Adrenal gland (tissue), 12 donors: ENCODE results near the gene CTPS2. TPM values are rescaled to one million over a fixed set of nuclear protein-coding genes. Genes with fewer than 3 reads are reported as not detected.
A peak's percentile ranks its signal among the peaks of the same experiment; 100 is the strongest.

ENCODE experiments used
- DNase-seq, 7 donors: peaks; one replicate each; pipeline ENCODE4 v3.0.0-alpha.2; 2019 to 2020
- H3K27ac ChIP-seq, 5 donors: fragments of 200-600 bp; sonication (generic) in 4 of 5; 1 replicate in 3 of 5; 2 replicates in 2 of 5; pipeline versions ENCODE4 v1.5.1 to v1.8.0; 2016 to 2020; ENCODE audit warnings: mild to moderate bottlenecking in 1 of 5
- H3K27me3 ChIP-seq: fragments of 200-600 bp; 2 replicates; pipeline ENCODE4 v1.8.0; 2021
- H3K36me3 ChIP-seq, 2 donors: fragments of 200-600 bp; replicated peaks in 1 of 2; 1 replicate in 1 of 2; 2 replicates in 1 of 2; pipeline versions ENCODE4 v1.5.1 to v1.8.0; 2018 to 2022
- H3K4me1 ChIP-seq, 2 donors: fragments of 200-600 bp; replicated peaks in 1 of 2; 1 replicate in 1 of 2; 2 replicates in 1 of 2; pipeline versions ENCODE4 v1.5.1 to v1.8.0; 2018 to 2021
- H3K4me3 ChIP-seq, 4 donors: fragments of 200-600 bp; sonication (generic) in 3 of 4; one replicate each; pipeline ENCODE4 v1.5.1; 2016 to 2018
- H3K9me3 ChIP-seq, 3 donors: fragments of 200-600 bp; sonication (generic) in 1 of 3; replicated peaks in 1 of 3; 1 replicate in 2 of 3; 2 replicates in 1 of 3; pipeline versions ENCODE4 v1.5.1 to v1.8.0; 2016 to 2021
- CTCF ChIP-seq, 6 experiments: fragments of 450-650 bp in 4 of 6; fragments of 200-600 bp in 2 of 6; sonication (generic) in 1 of 6; IDR thresholded peaks; 1 replicate in 5 of 6; 2 replicates in 1 of 6; pipeline versions ENCODE4 v1.5.1 to v1.8.0; 2016 to 2021; ENCODE audit warnings: antibody characterized with exemption in 6 of 6, mild to moderate bottlenecking in 2 of 6, moderate library complexity in 1 of 6
- POLR2A ChIP-seq, 2 donors: fragments of 450-650 bp; IDR thresholded peaks; one replicate each; pipeline ENCODE4 v1.6.1; 2017; ENCODE audit warnings: antibody characterized with exemption in 2 of 2, mild to moderate bottlenecking in 2 of 2, moderate library complexity in 1 of 2
- WGBS, 4 donors: extraction: QIAGEN DNeasy Blood & Tissue Kit in 2 of 4; methylation state at CpG; one replicate each; pipeline versions ENCODE4 v1.1.5 to v1.1.7; 2013 to 2017; 5-methylcytosine and 5-hydroxymethylcytosine counted together
- intact Hi-C, 2 donors: fragments of 100-400 bp; cut with DNase I; formaldehyde crosslinking; loops; one replicate each; pipeline versions ENCODE4 v1.14.1 to v1.15.0; 2022 to 2023
- polyA plus RNA-seq, 3 donors: library from polyadenylated mRNA; stranded (reverse); fragments of 200-250 nt in 2 of 3; fragments of 350-450 nt in 1 of 3; fragmentation: Illumina TruSeq in 1 of 3; extraction: RNeasy Lipid Tissue Mini Kit (QIAGEN cat#74804) in 1 of 3; gene quantifications; one replicate each; pipeline ENCODE4 v1.2.3, GENCODE V29; 2013 to 2014
- total RNA-seq, 9 donors: library from RNA; depleted of rRNA in 4 of 9; stranded (reverse); fragments of >200 nt in 4 of 9; fragments of 120-200 nt in 1 of 9; fragmentation: NEBNext Ultra II Directional in 1 of 9; extraction: Animal tissue kit (Norgen Biotek cat#: 25700) in 1 of 9; gene quantifications; one replicate each; pipeline versions ENCODE4 v1.1.0 to v1.2.4, GENCODE V29; 2013 to 2023
- donor health status: healthy with polysubstance abuse.
- donor health status: Bipolar disorder and iron deficiency.
- donor health status: DM: yes; HTN: yes; CAD: no.
- donor health status: DM: no; HTN: no; CAD: no.
- donor health status: DM: no; HTN: no; CAD: no.
- donor health status: DM: yes; HTN: yes; CAD: no.

Gene CTPS2
- total and polyA plus RNA-seq, 12 donors: 8.1 to 35.8 (median 18.6) TPM

DNA sequence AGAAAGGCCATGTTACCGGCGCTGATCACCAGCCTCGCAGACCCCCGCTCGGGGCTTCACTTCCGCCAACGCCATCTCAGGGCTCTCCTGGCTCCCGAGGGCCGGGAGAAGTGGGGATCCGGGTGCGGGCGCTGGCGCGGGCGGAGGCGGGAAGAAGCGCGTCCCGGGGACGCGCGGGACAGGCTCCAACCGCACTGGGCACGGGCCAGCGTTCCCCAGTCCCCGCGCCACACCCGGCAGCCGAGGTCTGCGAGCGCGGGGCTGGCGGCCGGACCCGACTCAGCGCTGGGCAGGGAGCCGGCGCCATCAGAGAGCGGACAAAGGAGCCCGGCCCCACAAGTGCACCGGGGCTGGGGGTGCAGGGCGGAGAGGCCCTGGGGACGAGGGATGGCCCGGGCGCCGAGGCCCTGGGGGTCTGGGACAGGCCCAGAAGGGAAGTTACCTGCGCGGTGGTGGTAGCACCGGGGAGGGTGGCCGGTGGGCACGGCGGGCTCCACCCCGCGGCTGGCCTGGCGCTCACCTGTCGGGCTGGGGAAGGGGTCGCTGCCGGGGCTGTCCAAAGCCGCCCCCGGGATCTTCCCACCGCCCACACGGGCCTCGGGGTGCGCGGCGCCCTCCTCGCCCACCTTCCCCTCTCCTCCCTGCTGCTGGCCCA is 449 bp downstream of the CTPS2 start:
- H3K27me3 ChIP-seq: no peaks in the 10 kb centered on the region
- TF ChIP-seq POLR2A (IDR thresholded peaks at IDR 0.05): no peak
- TF ChIP-seq CTCF (IDR thresholded peaks at IDR 0.05): no peak
- H3K36me3 ChIP-seq: no peaks in the 10 kb centered on the region
- WGBS, 4 donors: 0 to 2% (median 0%) methylated on average over 1 to 55 of the region's 67 CpGs
- DNase-seq: peak in 2 of 7 donors; percentile 17 to 21
- H3K9me3 ChIP-seq: no peaks in the 10 kb centered on the region
- intact Hi-C loops: no loop called here
- H3K27ac ChIP-seq: peak overlapping the region in 4 of 5 donors; percentile 70 to 87 (median 82)
- H3K4me3 ChIP-seq: peak overlapping the region in 2 of 4 donors; percentile 68 to 69
- H3K4me1 ChIP-seq: no peaks in the 10 kb centered on the region

DNA sequence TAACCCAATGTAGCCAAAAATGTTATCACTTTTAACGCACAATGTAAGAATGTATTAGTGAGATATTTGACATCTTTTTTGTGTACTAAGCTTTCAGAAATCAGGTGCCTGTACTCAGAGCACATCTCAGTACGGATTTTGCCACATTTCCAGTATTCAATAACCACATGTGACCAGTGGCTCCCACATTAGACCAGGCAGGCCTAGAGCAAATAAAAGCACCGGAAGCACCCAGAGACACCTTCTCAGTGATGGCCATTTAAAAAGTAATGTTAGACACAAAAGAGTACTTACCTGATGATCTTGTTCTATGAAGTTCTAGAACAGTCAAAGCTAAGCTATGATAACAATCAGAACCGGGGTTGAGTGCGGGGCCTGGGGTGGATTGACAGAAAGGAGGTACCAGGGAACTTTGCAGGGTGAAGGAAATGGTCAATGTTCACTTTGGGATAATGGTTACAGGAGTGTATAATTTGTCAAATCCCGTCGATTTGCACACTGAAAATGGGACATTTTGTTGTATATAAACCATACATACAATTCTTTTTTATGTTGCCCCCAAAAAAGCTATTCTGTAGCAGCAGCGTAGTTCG is 1.2 kb downstream of the CTPS2 start:
- Histone ChIP-seq H3K36me3 (no peaks in the 10 kb centered on the region), H3K4me3 (peak overlapping the region in 2 of 4 donors; percentile 68 to 69), H3K27ac (peak overlapping the region in 2 of 5 donors; percentile 85 to 87), H3K4me1 (no peaks in the 10 kb centered on the region), H3K27me3 (no peaks in the 10 kb centered on the region), H3K9me3 (no peaks in the 10 kb centered on the region)
- intact Hi-C loops: no loop called here
- TF ChIP-seq CTCF (IDR thresholded peaks at IDR 0.05) (no peak), POLR2A (IDR thresholded peaks at IDR 0.05) (no peak)
- DNase-seq: peak in 1 of 7 donors; percentile 16
- whole genome bisulfite sequencing, 4 donors: 30 to 54% (median 39%) methylated on average over 9 of the region's 9 CpGs

DNA sequence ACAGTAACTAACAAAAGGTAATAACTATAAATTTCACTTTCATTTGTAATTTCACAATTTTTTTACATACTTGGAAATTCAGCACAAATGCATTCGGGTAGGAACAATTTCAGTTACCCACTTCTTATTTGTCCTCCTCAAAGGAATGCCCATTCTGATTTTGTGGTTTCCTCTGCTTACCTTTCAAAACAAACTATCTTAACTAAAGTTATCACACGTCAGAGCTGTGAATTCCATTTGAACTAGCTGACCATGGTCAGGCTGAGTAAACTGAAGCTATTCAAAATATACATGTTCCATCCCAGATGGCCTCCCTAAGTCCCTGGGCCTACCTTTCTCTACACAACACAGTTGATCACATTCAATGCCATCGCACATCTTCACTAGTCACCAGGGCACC is 4.5 kb downstream of the CTPS2 start:
- no peaks in the 10 kb centered on the region for H3K9me3 ChIP-seq
- no peaks in the 10 kb centered on the region for H3K27me3 ChIP-seq
- no peak for DNase-seq
- intact Hi-C loops: no loop called here
- H3K27ac ChIP-seq: no peak overlapping the region
- no peak overlapping the region for H3K4me3 ChIP-seq
- H3K36me3 ChIP-seq: no peaks in the 10 kb centered on the region
- WGBS, 4 donors: 80 to 95% (median 91%) methylated on average over 3 of the region's 3 CpGs
- no peak for TF ChIP-seq POLR2A (IDR thresholded peaks at IDR 0.05)
- H3K4me1 ChIP-seq: no peaks in the 10 kb centered on the region

GRCh38 chrX:16705370-16705769 is 7.1 kb downstream of the CTPS2 start:
- TF ChIP-seq POLR2A (IDR thresholded peaks at IDR 0.05) (no peak), CTCF (IDR thresholded peaks at IDR 0.05) (no peak)
- Histone ChIP-seq H3K27ac (no peak overlapping the region), H3K36me3 (no peaks in the 10 kb centered on the region), H3K4me1 (no peaks in the 10 kb centered on the region), H3K4me3 (no peak overlapping the region), H3K27me3 (no peaks in the 10 kb centered on the region), H3K9me3 (no peaks in the 10 kb centered on the region)
- 85 to 89% (median 88%) methylated on average over 3 of the region's 3 CpGs; no CpG with 5 or more reads in 1 of the 4 donors for WGBS, 4 donors
- intact Hi-C loops: no loop called here
- no peak for DNase-seq
